GM21786 (cell line): ENCODE measurements around the gene CEP170B.
"Not testable (repeated sequence)": the region's sequence is repeated elsewhere in the genome, so short reads cannot be mapped to it uniquely, and the experiment has no call there.

ENCODE experiments used
- ATAC-seq: cut with Tn5 transposase; IDR thresholded peaks from one replicate; pipeline ENCODE4 v1.9.1; 2021; ENCODE audit not compliant: unreplicated experiment

Gene CEP170B

GRCh38 chr14:104877806-104878550, 12.9 kb downstream of the CEP170B start:
- no peak for ATAC-seq

GRCh38 chr14:104878582-104878981, 13.5 kb downstream of the CEP170B start:
- ATAC-seq, result no peak

GRCh38 chr14:104879201-104879982, 14.3 kb downstream of the CEP170B start:
- ATAC-seq, result no peak

- no peak for ATAC-seq
Measured at GRCh38 chr14:104879983-104880565, 15.0 kb downstream of the CEP170B start.

GRCh38 chr14:104880584-104881210, 15.6 kb downstream of the CEP170B start:
- ATAC-seq, result no peak

GRCh38 chr14:104881369-104881979, 16.4 kb downstream of the CEP170B start:
- no peak for ATAC-seq

- no peak for ATAC-seq
Measured at GRCh38 chr14:104882325-104882973, 17.4 kb downstream of the CEP170B start.

GRCh38 chr14:104882991-104883660, 18.1 kb downstream of the CEP170B start:
- ATAC-seq, result no peak

GRCh38 chr14:104883681-104884361, 18.8 kb downstream of the CEP170B start:
- no peak for ATAC-seq

- not testable (repeated sequence) for ATAC-seq
Measured at GRCh38 chr14:104884381-104884780, 19.3 kb downstream of the CEP170B start.

GRCh38 chr14:104885031-104885972, 20.2 kb downstream of the CEP170B start:
- no peak for ATAC-seq

- no peak for ATAC-seq
Measured at GRCh38 chr14:104885973-104886689, 21.1 kb downstream of the CEP170B start.

- no peak for ATAC-seq
Measured at GRCh38 chr14:104886690-104887622, 21.9 kb downstream of the CEP170B start.

GRCh38 chr14:104887623-104888488, 22.8 kb downstream of the CEP170B start:
- ATAC-seq, result no peak

GRCh38 chr14:104888489-104889374, 23.7 kb downstream of the CEP170B start:
- ATAC-seq, result no peak
